Activated naive CD4-positive, alpha-beta T cell treated with anti-CD3 and anti-CD28 coated beads, Interleukin-2, amount 50 U/mL, for 72 hours (primary cell): Measurements from ENCODE around the gene KCNA3. TPM values are rescaled to one million over a fixed set of nuclear protein-coding genes. Genes with fewer than 3 reads are reported as not detected.

Source experiments
- ATAC-seq, 2 donors: fragments of 150-1000 bp; cut with Tn5 transposase; 2 replicates each; pipeline ENCODE4 v1.10.0; 2021; ENCODE audit warnings: mild to moderate bottlenecking in 2 of 2, moderate library complexity in 2 of 2
- DNase-seq, 2 donors: peaks; one replicate each; pipeline ENCODE4 v3.0.0; 2021 to 2022; ENCODE audit warnings: low spot score in 2 of 2
- H3K27ac Mint-ChIP-seq, 2 donors: one replicate each; pipeline ENCODE4 v1.8.0; 2022; ENCODE audit warnings: mild to moderate bottlenecking in 2 of 2, mixed read lengths in 2 of 2
- H3K36me3 Mint-ChIP-seq, 2 donors: one replicate each; pipeline ENCODE4 v1.8.0; 2022; ENCODE audit warnings: mixed read lengths in 2 of 2
- H3K9me3 Mint-ChIP-seq, 2 donors: one replicate each; pipeline ENCODE4 v1.8.0; 2022; ENCODE audit warnings: mixed read lengths in 2 of 2
- total RNA-seq, 2 donors: library from RNA; stranded (reverse); gene quantifications; one replicate each; pipeline ENCODE4 v1.2.3, GENCODE V29; 2022

Gene KCNA3
- total RNA-seq, result 10 to 100 TPM in 1 of 2 donors, 1 to 10 TPM in 1; 9.1 to 34.7 TPM

GRCh38 chr1:110674337-110675059 lies at the start of gene KCNA3:
TSS of gene KCNA3 (minus strand) at chr1:110674940. CDS start at chr1:110674809, 131 bp downstream.
- Mint-ChIP-seq H3K9me3 (no peaks in the 10 kb centered on the region), H3K27ac (peak within 1 kb of the TSS; percentile 99 to 100), H3K36me3 (peaks cover 22 to 45% of the 10 kb centered on the region in 2 donors)
- DNase-seq (peak; percentile 66 to 74), ATAC-seq (peak; percentile 22 to 42)

DNA sequence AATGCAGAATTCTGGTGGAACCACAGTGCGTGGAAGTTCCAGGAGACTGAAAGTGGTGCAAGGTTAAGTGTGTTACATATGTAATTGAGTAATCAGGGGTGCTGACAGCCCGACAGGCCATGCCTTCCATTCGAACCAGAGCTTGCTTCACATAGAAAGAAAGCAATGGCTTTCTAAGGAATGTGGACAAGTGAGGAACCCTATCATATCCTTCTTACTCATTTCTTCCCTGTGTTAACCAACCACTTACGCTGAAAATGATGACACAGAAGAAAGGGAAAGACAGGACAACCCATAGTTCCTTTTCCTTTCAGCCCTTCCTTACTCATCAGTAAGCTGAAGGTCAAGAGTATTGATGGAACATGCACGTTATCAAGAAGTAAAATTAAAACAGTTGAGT lies 48.1 kb upstream of the KCNA3 start:
- ATAC-seq, result peak in 1 of 2 donors; percentile 20
- DNase-seq, result no peak
- no peak overlapping the region for H3K27ac Mint-ChIP-seq
- no peaks in the 10 kb centered on the region for H3K36me3 Mint-ChIP-seq
- no peaks in the 10 kb centered on the region for H3K9me3 Mint-ChIP-seq

DNA sequence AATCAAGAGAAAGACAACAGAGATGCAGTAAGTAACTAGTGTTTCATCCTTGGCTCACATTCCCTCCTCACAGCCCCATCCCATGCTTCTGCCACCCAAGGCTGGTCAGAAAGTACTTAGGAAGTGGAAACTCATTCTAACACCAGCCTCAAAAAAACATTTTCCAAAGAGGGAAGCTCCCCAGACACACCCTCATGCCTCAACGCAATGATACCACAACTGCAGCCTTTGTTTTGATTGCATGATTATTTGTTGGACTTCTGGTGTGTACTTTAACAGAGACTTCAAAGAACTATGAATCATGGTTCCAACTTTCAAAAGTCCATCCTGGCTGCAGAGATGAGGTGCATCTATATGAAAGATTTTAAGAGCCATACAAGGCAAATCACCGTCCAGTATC lies 45.2 kb upstream of the KCNA3 start:
- H3K9me3 Mint-ChIP-seq, result no peaks in the 10 kb centered on the region
- no peak overlapping the region for H3K27ac Mint-ChIP-seq
- ATAC-seq (no peak), DNase-seq (no peak)
- no peaks in the 10 kb centered on the region for H3K36me3 Mint-ChIP-seq

DNA sequence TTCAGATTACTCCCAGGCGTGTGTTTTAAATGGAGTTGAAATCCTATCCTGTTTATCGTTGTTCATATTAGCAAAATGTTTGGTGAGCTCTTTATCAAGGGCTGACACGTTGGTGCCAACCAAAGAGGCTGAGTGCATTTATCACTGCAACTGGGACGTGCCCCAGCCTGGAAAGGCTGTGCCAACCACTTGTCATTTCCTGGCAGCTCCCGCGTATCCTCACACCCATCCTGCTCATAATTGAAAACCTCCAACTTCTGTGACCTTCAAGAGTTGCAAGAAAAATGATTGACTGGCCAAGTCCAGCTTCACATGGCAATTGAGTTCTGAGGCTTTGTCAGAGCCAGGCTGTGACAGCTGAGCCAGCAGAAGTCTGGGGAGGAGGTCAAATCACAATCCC lies 43.7 kb upstream of the KCNA3 start:
- Mint-ChIP-seq H3K9me3 (no peaks in the 10 kb centered on the region), H3K27ac (no peak overlapping the region), H3K36me3 (no peaks in the 10 kb centered on the region)
- no peak for DNase-seq
- no peak for ATAC-seq

GRCh38 chr1:110717179-110717578 lies 42.4 kb upstream of the KCNA3 start:
- DNase-seq, result no peak
- ATAC-seq, result no peak
- Mint-ChIP-seq H3K36me3 (no peaks in the 10 kb centered on the region), H3K27ac (no peak overlapping the region), H3K9me3 (no peaks in the 10 kb centered on the region)

- DNase-seq (no peak), ATAC-seq (no peak)
- Mint-ChIP-seq H3K36me3 (no peaks in the 10 kb centered on the region), H3K27ac (no peak overlapping the region), H3K9me3 (peaks cover 0 to 5% of the 10 kb centered on the region in 2 donors)
Observed at GRCh38 chr1:110714374-110714995, 39.7 kb upstream of the KCNA3 start.

GRCh38 chr1:110713221-110713620 lies 38.5 kb upstream of the KCNA3 start:
- no peaks in the 10 kb centered on the region for H3K36me3 Mint-ChIP-seq
- ATAC-seq, result no peak
- peaks cover 0 to 5% of the 10 kb centered on the region in 2 donors for H3K9me3 Mint-ChIP-seq
- no peak overlapping the region for H3K27ac Mint-ChIP-seq
- no peak for DNase-seq

- DNase-seq, result no peak
- Mint-ChIP-seq H3K9me3 (peaks cover 0 to 10% of the 10 kb centered on the region in 2 donors), H3K27ac (no peak overlapping the region), H3K36me3 (no peaks in the 10 kb centered on the region)
- ATAC-seq, result no peak
Observed at GRCh38 chr1:110710314-110710713, 35.6 kb upstream of the KCNA3 start.

- H3K36me3 Mint-ChIP-seq, result no peaks in the 10 kb centered on the region
- no peak for DNase-seq
- no peak for ATAC-seq
- peaks cover 0 to 10% of the 10 kb centered on the region in 2 donors for H3K9me3 Mint-ChIP-seq
- H3K27ac Mint-ChIP-seq, result no peak overlapping the region
Observed at GRCh38 chr1:110708974-110709440, 34.3 kb upstream of the KCNA3 start.

GRCh38 chr1:110707232-110707631 lies 32.5 kb upstream of the KCNA3 start:
- Mint-ChIP-seq H3K27ac (no peak overlapping the region), H3K9me3 (peaks cover 0 to 10% of the 10 kb centered on the region in 2 donors), H3K36me3 (no peaks in the 10 kb centered on the region)
- ATAC-seq (no peak), DNase-seq (no peak)

GRCh38 chr1:110706621-110707020 lies 31.9 kb upstream of the KCNA3 start:
- DNase-seq, result no peak
- Mint-ChIP-seq H3K27ac (no peak overlapping the region), H3K9me3 (peaks cover 0 to 10% of the 10 kb centered on the region in 2 donors), H3K36me3 (no peaks in the 10 kb centered on the region)
- ATAC-seq, result no peak

DNA sequence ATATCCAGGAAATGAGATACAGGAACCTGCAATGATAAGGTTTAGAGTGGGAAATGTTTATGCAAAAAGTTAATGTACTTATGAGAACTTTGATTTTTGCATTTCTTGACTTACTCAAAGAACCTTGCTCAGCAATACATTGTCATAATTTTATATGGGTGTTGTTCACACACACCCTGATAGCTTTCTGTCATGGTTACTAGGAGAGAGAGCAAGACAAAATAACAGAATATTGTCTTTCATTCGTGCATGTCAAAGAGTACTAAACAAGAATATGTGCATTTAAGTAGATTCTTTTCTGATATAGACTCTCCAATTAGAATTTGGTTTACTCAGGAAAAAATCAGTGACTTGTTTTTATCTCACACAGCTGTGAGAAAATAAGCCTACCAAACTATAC lies 27.5 kb upstream of the KCNA3 start:
- DNase-seq (no peak), ATAC-seq (no peak)
- Mint-ChIP-seq H3K9me3 (peaks cover 0 to 5% of the 10 kb centered on the region in 2 donors), H3K27ac (no peak overlapping the region), H3K36me3 (no peaks in the 10 kb centered on the region)

- ATAC-seq (no peak), DNase-seq (no peak)
- no peak overlapping the region for H3K27ac Mint-ChIP-seq
- H3K9me3 Mint-ChIP-seq, result peaks cover 0 to 1% of the 10 kb centered on the region in 2 donors
- no peaks in the 10 kb centered on the region for H3K36me3 Mint-ChIP-seq
Observed at GRCh38 chr1:110700767-110701166, 26.0 kb upstream of the KCNA3 start.

DNA sequence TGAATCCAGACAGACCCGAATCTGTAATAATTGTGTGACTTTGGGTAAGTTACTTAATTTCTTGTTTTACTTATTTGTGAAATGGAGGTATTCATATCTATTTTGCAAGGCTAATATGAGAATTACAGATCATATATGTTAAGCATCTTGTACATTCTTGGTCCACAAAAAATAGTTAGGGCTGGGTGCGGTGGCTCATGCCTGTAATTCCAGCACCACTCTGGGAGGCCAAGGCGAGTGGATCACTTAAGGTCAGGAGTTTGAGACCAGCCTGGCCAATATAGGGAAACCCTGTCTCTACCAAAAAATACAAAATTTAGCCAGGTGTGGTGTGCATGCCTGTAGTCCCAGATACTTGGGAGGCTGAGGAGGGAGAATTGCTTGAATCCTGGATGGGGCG lies 22.9 kb upstream of the KCNA3 start:
- ATAC-seq (no peak), DNase-seq (no peak)
- H3K9me3 Mint-ChIP-seq, result no peaks in the 10 kb centered on the region
- H3K27ac Mint-ChIP-seq, result no peak overlapping the region
- H3K36me3 Mint-ChIP-seq, result no peaks in the 10 kb centered on the region

DNA sequence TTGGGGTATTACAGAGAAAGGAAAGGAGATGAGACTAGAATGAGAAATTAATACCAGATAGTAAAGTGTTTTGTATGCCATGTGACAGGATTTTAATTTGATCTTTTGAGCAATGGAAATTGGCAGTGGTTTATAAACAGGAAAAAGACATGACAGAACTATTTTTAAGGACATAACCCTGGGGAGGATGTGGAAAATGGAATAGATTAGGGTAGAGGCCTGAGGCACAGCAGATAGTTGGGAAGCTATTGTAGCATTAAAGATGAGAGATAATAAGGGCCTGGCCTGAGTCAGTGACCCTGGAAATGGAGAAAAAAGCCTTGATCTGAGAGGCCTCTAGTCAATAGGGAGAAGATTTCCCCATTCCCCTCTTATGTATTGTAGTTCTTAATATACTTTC lies 22.1 kb upstream of the KCNA3 start:
- Mint-ChIP-seq H3K9me3 (no peaks in the 10 kb centered on the region), H3K27ac (no peak overlapping the region), H3K36me3 (no peaks in the 10 kb centered on the region)
- ATAC-seq (no peak), DNase-seq (no peak)

GRCh38 chr1:110690709-110691365 lies 16.1 kb upstream of the KCNA3 start:
- DNase-seq, result no peak
- no peaks in the 10 kb centered on the region for H3K36me3 Mint-ChIP-seq
- ATAC-seq, result no peak
- H3K27ac Mint-ChIP-seq, result no peak overlapping the region
- no peaks in the 10 kb centered on the region for H3K9me3 Mint-ChIP-seq

- no peak for DNase-seq
- ATAC-seq, result no peak
Observed at GRCh38 chr1:110689868-110690267, 15.1 kb upstream of the KCNA3 start.

More at GRCh38 chr1:110689868-110690267, 15.1 kb upstream of the KCNA3 start:
- no peaks in the 10 kb centered on the region for H3K36me3 Mint-ChIP-seq
- no peak overlapping the region for H3K27ac Mint-ChIP-seq
- no peaks in the 10 kb centered on the region for H3K9me3 Mint-ChIP-seq
